ENCODE data around the gene GRK4. TPM values are rescaled to one million over a fixed set of nuclear protein-coding genes. Genes with fewer than 3 reads are reported as not detected.
"Not testable (repeated sequence)": the region's sequence is repeated elsewhere in the genome, so short reads cannot be mapped to it uniquely, and the experiment has no call there.

The GRK4 gene
- total and polyA plus RNA-seq, 2 of the 8 experiments (the other 6 are each of a cell fraction or from before 2014, with no cell fraction given) = 0.77 to 1.8 TPM

GRCh38 chr4:2918714-2919113 is 44.7 kb upstream of the GRK4 start:
- 93% methylated on average over 8 of the region's 8 CpGs; no CpG with 5 or more reads in 1 of the 2 experiments for WGBS, 2 experiments (ENCODE audit: extremely low coverage in 1 of 2, insufficient coverage in 1 of 2, insufficient read length in 1 of 2, insufficient replicate concordance in 2 of 2, low coverage in 1 of 2, low lambda C conversion rate in 2 of 2, missing lambda C conversion rate in 1 of 2)
- H4K20me1 ChIP-seq (replicated peaks in 1 of 2; ENCODE audit: control insufficient read depth in 1 of 2, insufficient read depth in 2 of 2, low read length in 2 of 2); H3K4me1 ChIP-seq (replicated peaks in 1 of 4; ENCODE audit: control insufficient read depth in 3 of 4, insufficient read depth in 4 of 4, low read length in 3 of 4); DNase-seq (ENCODE audit: low read depth in 1 of 2, low spot score in 2 of 2); H3K79me1 ChIP-seq (ENCODE audit: low read depth, low read length); H4K8ac ChIP-seq (ENCODE audit: extremely low read depth, insufficient read depth, low read length); H3K9me3 ChIP-seq (ENCODE audit: insufficient read depth in 2 of 2, low read depth in 1 of 2, low read length in 1 of 2); H3K4ac ChIP-seq (replicated peaks; ENCODE audit: insufficient read length, low read depth, low read length); H3K14ac ChIP-seq (ENCODE audit: insufficient read length); H3K79me2 ChIP-seq (ENCODE audit: control insufficient read depth in 1 of 2, insufficient read depth in 2 of 2, low read length in 2 of 2); H2BK120ac ChIP-seq (replicated peaks; ENCODE audit: low read depth, low read length); H4K5ac ChIP-seq (ENCODE audit: insufficient read length, low read depth, low read length); H3K9ac ChIP-seq (replicated peaks in 1 of 4; ENCODE audit: extremely low read depth in 1 of 4, low read depth in 3 of 4, low read length in 3 of 4); H2AK5ac ChIP-seq (ENCODE audit: low read depth, low read length); H2BK20ac ChIP-seq (ENCODE audit: low read length); H2BK5ac ChIP-seq (ENCODE audit: low read depth, low read length); CTCF ChIA-PET (ENCODE audit: partially characterized antibody); H2BK12ac ChIP-seq (ENCODE audit: low read depth, low read length); H2BK15ac ChIP-seq (ENCODE audit: low read length); H3K56ac ChIP-seq (replicated peaks; ENCODE audit: insufficient read length, low read depth, low read length); FAIRE-seq; H3K23ac ChIP-seq (ENCODE audit: insufficient read length); H3K4me3 ChIP-seq (ENCODE audit: extremely low read depth in 1 of 4, insufficient read depth in 2 of 4, low read depth in 3 of 4, low read length in 4 of 4); H3K18ac ChIP-seq (ENCODE audit: extremely low read depth, low read length); H3K4me2 ChIP-seq (ENCODE audit: insufficient read depth in 1 of 2, low read depth in 2 of 2, low read length in 2 of 2); H4K91ac ChIP-seq (replicated peaks; ENCODE audit: insufficient read length, low read length); H3K27me3 ChIP-seq (replicated peaks in 1 of 4; ENCODE audit: control insufficient read depth in 3 of 4, extremely low read depth in 1 of 4, insufficient read depth in 3 of 4, low read length in 3 of 4); H3K23me2 ChIP-seq (ENCODE audit: low read depth, low read length); H3K27ac ChIP-seq (ENCODE audit: low read depth, low read length); H2AFZ ChIP-seq (ENCODE audit: low read length): not testable (repeated sequence)
- POLR2A ChIA-PET (ENCODE audit: partially characterized antibody) = interaction anchor here (1.0 kb wide), 1 partner anchor 10 kb away, joined by 4 read pairs; no protein-coding TSS in a partner anchor
- peaks cover 0 to 35% (median 8%) of the 10 kb centered on the region in 4 experiments; a peak in 6 of 8 replicates for H3K36me3 ChIP-seq (ENCODE audit: control insufficient read depth in 2 of 4, insufficient read depth in 4 of 4, low read length in 3 of 4)
